Measurements from ENCODE around the gene TSC22D2.
A peak's percentile ranks its signal among the peaks of the same experiment; 100 is the strongest.

Gene TSC22D2

GRCh38 chr3:150412561-150413231 is 4.6 kb downstream of the TSC22D2 start:
- DNase-seq (ENCODE audit: low spot score): peak; percentile 57

GRCh38 chr3:150414258-150414657 is 6.2 kb downstream of the TSC22D2 start:
- peak; percentile 71 for DNase-seq (ENCODE audit: low spot score)

- DNase-seq (ENCODE audit: low spot score): no peak
Measured at GRCh38 chr3:150414959-150415358, 6.9 kb downstream of the TSC22D2 start.

- no peak for DNase-seq (ENCODE audit: low spot score)
Measured at GRCh38 chr3:150419076-150419868, 11.2 kb downstream of the TSC22D2 start.

GRCh38 chr3:150419959-150420358 is 11.9 kb downstream of the TSC22D2 start:
- no peak for DNase-seq (ENCODE audit: low spot score)

GRCh38 chr3:150421256-150421655 is 13.2 kb downstream of the TSC22D2 start:
- no peak for DNase-seq (ENCODE audit: low spot score)

GRCh38 chr3:150421799-150422548 is 13.9 kb downstream of the TSC22D2 start:
- DNase-seq (ENCODE audit: low spot score): no peak

GRCh38 chr3:150422907-150423306 is 14.8 kb downstream of the TSC22D2 start:
- no peak for DNase-seq (ENCODE audit: low spot score)

- no peak for DNase-seq (ENCODE audit: low spot score)
Measured at GRCh38 chr3:150423761-150424160, 15.7 kb downstream of the TSC22D2 start.

- no peak for DNase-seq (ENCODE audit: low spot score)
Measured at GRCh38 chr3:150426292-150426691, 18.2 kb downstream of the TSC22D2 start.

- peak; percentile 14 for DNase-seq (ENCODE audit: low spot score)
Measured at GRCh38 chr3:150428562-150428961, 20.5 kb downstream of the TSC22D2 start.

- no peak for DNase-seq (ENCODE audit: low spot score)
Measured at GRCh38 chr3:150429767-150430671, 21.9 kb downstream of the TSC22D2 start.

- DNase-seq (ENCODE audit: low spot score): no peak
Measured at GRCh38 chr3:150433347-150433746, 25.2 kb downstream of the TSC22D2 start.

- no peak for DNase-seq (ENCODE audit: low spot score)
Measured at GRCh38 chr3:150434234-150434633, 26.1 kb downstream of the TSC22D2 start.

GRCh38 chr3:150436161-150436560 is 28.1 kb downstream of the TSC22D2 start:
- no peak for DNase-seq (ENCODE audit: low spot score)

GRCh38 chr3:150439657-150440056 is 31.6 kb downstream of the TSC22D2 start:
- DNase-seq (ENCODE audit: low spot score): no peak

- no peak for DNase-seq (ENCODE audit: low spot score)
Measured at GRCh38 chr3:150443331-150443741, 35.2 kb downstream of the TSC22D2 start.

- DNase-seq (ENCODE audit: low spot score): no peak
Measured at GRCh38 chr3:150444371-150444770, 36.3 kb downstream of the TSC22D2 start.

GRCh38 chr3:150446470-150446977 is 38.4 kb downstream of the TSC22D2 start:
- DNase-seq (ENCODE audit: low spot score): no peak

GRCh38 chr3:150447084-150447483 is 39.0 kb downstream of the TSC22D2 start:
- no peak for DNase-seq (ENCODE audit: low spot score)

All from Ammon's horn (tissue), 1 donor.